ENCODE results near the gene SEPTIN1. TPM values are rescaled to one million over a fixed set of nuclear protein-coding genes. Genes with fewer than 3 reads are reported as not detected.

Gene SEPTIN1
- total and polyA plus RNA-seq, 3 donors from 2014 or later: 0.63 to 3.9 (median 2.4) TPM

- Histone ChIP-seq H3K36me3 (ENCODE audit: low read depth, missing control alignments) (no peaks in the 10 kb centered on the region), H3K9me3 (no peaks in the 10 kb centered on the region), H3K4me1 (peaks cover 6% of the 10 kb centered on the region), H3K4me3 (no peak overlapping the region), H3K27ac (no peak overlapping the region), H3K27me3 (no peaks in the 10 kb centered on the region)
- no peak for TF ChIP-seq POLR2A (IDR thresholded peaks at IDR 0.05)
- TF ChIP-seq, protein P1, sequence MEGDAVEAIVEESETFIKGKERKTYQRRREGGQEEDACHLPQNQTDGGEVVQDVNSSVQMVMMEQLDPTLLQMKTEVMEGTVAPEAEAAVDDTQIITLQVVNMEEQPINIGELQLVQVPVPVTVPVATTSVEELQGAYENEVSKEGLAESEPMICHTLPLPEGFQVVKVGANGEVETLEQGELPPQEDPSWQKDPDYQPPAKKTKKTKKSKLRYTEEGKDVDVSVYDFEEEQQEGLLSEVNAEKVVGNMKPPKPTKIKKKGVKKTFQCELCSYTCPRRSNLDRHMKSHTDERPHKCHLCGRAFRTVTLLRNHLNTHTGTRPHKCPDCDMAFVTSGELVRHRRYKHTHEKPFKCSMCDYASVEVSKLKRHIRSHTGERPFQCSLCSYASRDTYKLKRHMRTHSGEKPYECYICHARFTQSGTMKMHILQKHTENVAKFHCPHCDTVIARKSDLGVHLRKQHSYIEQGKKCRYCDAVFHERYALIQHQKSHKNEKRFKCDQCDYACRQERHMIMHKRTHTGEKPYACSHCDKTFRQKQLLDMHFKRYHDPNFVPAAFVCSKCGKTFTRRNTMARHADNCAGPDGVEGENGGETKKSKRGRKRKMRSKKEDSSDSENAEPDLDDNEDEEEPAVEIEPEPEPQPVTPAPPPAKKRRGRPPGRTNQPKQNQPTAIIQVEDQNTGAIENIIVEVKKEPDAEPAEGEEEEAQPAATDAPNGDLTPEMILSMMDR (IDR thresholded peaks at IDR 0.05): no peak
- no peak for DNase-seq
- intact Hi-C loops (cut with DNase I; ENCODE audit: low total_unique reads): no loop called here
- 31 to 42% methylated on average over 2 of the region's 2 CpGs for WGBS, 2 donors
Measured at GRCh38 chr16:30383521-30383920, 1.2 kb upstream of the SEPTIN1 start.

DNA sequence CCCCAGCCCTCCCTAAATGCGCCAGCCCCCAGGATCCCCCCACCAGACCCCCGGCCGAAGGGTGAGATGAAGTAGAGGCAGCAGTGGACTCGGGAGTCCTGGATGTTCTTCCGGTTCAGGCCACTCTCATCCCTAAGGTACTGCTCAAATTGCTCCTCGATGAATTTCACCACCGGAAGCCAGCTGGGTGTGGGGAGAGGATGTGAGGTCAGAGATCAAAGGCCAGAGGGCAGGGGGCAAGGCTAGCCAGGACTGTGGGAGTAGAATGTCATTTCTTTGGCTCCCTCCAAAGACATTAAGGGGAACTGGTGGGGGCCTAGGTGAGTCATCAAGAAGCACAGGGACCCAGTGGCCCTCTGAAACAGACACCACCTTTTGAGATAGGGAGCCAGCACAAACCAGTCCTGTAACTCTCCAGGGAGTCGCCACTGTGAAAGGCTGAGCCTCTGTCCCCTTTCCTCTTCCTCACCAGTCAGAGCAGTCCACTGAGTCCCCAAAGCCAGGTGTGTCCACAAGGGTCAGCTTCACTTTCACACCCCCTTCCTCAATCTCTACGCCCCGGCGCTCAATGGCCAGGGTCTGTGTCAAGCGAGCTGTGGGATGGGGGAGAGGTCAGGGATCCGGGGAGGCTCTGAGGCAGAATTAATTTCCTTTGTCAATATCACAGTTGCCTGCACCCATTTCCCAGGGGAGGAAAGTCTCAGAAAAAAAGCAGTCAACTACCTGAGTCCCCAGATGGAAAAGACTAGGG is 895 bp downstream of the SEPTIN1 start:
- DNase-seq: no peak
- intact Hi-C loops (cut with DNase I; ENCODE audit: low total_unique reads): no loop called here
- Histone ChIP-seq H3K9me3 (no peaks in the 10 kb centered on the region), H3K36me3 (ENCODE audit: low read depth, missing control alignments) (no peaks in the 10 kb centered on the region), H3K4me1 (peaks cover 13% of the 10 kb centered on the region), H3K27ac (no peak overlapping the region), H3K4me3 (no peak overlapping the region), H3K27me3 (no peaks in the 10 kb centered on the region)
- WGBS, 2 donors: 81 to 85% methylated on average over 12 of the region's 13 CpGs
- TF ChIP-seq, protein P1 (IDR thresholded peaks at IDR 0.05): no peak
- TF ChIP-seq POLR2A (IDR thresholded peaks at IDR 0.05): no peak

DNA sequence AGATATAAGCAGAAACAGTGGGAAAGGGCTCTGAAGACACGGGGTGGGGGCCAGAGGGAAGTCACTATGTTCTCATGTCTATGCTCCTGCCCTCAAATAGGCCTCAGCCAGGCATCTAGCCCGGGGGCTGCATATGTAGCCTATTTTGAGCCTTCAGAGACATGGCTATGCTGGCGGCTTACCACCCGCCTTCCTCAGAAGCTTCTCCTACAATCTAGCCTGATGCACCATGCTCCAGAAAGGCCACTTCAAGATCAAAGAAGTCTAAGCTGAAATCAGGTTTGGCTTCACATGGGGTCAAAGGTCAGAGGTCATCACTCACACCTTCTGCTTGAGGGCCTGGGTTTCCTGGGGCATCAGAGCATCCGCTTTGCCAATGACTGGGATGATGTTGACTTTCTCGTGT is 1.6 kb downstream of the SEPTIN1 start:
- Histone ChIP-seq H3K4me3 (no peak overlapping the region), H3K27ac (no peak overlapping the region), H3K4me1 (peaks cover 13% of the 10 kb centered on the region), H3K27me3 (no peaks in the 10 kb centered on the region), H3K36me3 (ENCODE audit: low read depth, missing control alignments) (no peaks in the 10 kb centered on the region), H3K9me3 (no peaks in the 10 kb centered on the region)
- intact Hi-C loops (cut with DNase I; ENCODE audit: low total_unique reads): no loop called here
- DNase-seq: no peak
- TF ChIP-seq POLR2A (IDR thresholded peaks at IDR 0.05): no peak
- TF ChIP-seq, protein P1 (IDR thresholded peaks at IDR 0.05): no peak
- 76 to 84% methylated on average over 6 of the region's 6 CpGs for WGBS, 2 donors

DNA sequence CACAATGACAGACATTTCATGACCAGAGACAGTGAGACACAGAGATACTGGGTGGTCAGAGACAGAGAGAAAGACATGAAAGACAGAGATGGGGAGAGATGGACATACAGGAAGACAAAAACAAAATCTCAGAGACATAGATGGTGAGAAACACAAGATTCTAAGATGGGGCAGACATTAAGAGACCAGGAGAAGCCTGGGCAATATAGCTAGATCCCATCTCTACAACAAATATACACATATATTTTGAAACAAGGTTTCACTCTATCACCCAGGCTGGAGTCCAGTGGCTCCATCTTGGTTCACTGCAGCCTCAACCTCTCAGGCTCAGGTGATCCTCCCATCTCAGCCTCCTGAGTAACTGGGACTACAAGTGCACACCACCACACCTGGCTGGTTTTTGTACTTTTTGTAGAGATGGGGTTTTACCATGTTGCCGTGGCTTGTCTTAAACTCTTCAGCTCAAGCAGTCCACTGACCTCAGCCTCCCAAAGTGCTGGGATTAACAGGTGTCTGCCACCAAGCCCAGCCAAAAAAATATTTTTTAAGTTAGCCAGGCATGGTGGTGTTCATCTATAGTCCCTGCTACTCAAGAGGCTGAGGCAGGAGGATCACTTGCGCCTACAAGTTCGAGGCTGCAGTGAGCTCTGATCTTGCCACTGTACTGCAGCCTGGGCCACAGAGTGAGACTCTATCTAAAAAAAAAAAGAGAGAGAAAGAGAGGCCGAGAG is 2.1 kb downstream of the SEPTIN1 start:
- intact Hi-C loops (cut with DNase I; ENCODE audit: low total_unique reads): no loop called here
- no peak overlapping the region for H3K27ac ChIP-seq
- WGBS, 2 donors: 83 to 89% methylated on average over 4 of the region's 4 CpGs

More for the DNA sequence above, 2.1 kb downstream of the SEPTIN1 start:
- no peaks in the 10 kb centered on the region for H3K9me3 ChIP-seq
- no peak overlapping the region for H3K4me3 ChIP-seq
- H3K4me1 ChIP-seq: peaks cover 13% of the 10 kb centered on the region
- no peak for TF ChIP-seq POLR2A (IDR thresholded peaks at IDR 0.05)
- TF ChIP-seq, protein P1 (IDR thresholded peaks at IDR 0.05): no peak
- no peaks in the 10 kb centered on the region for H3K36me3 ChIP-seq (ENCODE audit: low read depth, missing control alignments)
- no peak for DNase-seq
- no peaks in the 10 kb centered on the region for H3K27me3 ChIP-seq
